GM18873 (cell line): Measurements from ENCODE around the gene ZBTB42.

Experiments used
- ATAC-seq: cut with Tn5 transposase; IDR thresholded peaks from one replicate; pipeline ENCODE4 v1.9.1; 2021; ENCODE audit warnings: mild to moderate bottlenecking, moderate library complexity, moderate number of reproducible peaks; ENCODE audit not compliant: unreplicated experiment, low FRiP score

ZBTB42 gene

DNA sequence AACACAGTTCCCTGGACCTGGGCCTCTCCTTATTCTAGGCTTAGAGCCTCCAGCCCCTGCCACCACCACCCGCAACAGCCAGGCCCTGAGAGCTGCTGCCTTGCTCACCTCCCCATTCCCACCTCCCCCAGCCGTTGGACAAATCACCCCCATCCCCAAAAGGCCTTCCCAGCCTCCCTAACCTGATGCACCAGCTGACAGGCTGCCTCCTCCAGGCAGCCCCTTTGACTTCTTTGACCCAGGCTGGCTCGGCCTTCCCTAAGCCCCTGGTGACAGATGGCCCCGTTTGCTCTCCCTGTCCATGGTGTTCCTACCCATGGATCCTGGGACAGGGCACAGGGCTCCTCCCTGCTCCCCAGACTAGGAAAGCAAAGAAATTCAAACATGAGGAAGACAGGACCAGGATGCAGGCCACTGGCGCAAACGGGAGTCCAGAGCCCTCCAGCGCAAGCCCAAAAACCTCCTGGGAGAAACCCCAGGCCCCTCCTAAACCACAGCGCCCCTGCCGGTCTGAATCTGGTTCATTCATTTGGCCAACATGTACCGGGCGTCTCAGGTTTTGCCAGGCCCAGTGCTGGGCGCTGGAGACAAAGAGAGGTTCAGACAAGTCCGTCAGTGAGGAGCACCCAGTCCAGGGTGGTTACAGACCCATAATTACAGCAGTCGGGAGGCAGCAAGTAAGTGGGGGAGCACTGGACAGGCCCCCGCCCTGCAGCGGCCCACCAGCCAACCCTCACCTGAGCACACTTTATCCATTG, 7.8 kb upstream of the ZBTB42 start:
- no peak for ATAC-seq

- ATAC-seq, result no peak
Observed at GRCh38 chr14:104793703-104793959, 7.3 kb upstream of the ZBTB42 start.

DNA sequence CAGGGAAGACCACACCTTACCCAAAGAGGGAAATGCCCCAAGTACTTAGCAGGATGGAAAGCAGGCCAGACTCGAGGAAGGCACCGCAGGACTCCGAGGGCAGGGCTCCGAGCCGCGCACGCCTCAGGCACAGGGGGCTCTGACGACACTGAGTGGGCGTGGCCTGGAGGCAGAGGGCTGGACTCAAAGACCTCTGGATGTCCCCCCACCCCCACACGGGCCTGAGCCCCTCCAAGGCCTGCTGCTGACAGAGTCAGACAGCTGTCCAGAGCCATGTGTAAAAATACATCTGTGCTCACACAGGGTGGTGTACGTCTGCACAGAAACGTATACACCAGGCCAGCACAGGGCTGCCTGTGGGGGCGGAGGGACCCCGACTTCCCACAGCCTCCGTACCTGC, 6.8 kb upstream of the ZBTB42 start:
- no peak for ATAC-seq

- no peak for ATAC-seq
Observed at GRCh38 chr14:104794631-104794992, 6.3 kb upstream of the ZBTB42 start.

DNA sequence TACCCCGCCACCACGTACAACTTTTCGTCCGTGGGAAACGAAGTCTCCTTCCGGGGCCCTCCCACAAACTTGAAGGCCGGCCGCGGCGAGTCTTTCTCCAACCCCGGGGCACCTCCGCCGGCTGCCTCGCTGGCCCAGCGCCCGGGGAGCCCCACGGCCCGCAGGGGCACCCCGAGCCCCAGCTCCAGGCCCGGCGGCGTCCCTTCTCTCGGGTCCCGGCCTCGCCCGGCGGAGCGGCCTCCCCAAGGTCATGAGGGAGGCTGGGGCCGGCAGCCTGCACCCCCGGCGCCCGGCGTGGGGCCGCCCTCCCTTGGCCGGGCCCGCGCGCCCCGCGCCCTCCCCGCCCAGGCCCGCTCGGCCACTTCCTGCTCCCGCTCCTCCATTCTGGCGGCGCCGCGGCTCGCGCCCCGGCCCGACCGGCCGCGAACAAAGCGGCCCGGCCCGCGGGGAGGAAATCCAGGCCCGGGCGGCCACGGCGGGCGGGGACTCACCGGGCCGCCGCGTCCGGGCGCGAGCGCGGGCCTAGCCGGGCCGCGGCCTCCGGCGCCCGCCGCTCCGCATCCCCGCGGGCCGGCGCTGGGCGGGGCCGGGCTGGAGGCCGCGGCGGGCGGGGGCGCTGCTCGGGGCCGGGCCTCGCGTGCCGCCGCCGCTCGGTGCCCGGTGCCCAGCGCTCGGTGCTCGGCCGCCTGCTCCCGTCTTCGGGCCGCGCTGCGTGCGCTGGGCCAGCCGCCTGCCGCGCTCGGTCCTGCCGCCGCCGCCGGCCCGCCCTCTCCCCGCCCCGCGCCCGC, 5.7 kb upstream of the ZBTB42 start, which contains the start of gene AKT1:
TSS of gene AKT1 (minus strand) at position 756 of the 788 bp plus-strand sequence. CDS start 3,105 bp downstream, outside the sequence.
- ATAC-seq, result no peak

GRCh38 chr14:104795781-104796686, 4.9 kb upstream of the ZBTB42 start:
- ATAC-seq, result no peak

DNA sequence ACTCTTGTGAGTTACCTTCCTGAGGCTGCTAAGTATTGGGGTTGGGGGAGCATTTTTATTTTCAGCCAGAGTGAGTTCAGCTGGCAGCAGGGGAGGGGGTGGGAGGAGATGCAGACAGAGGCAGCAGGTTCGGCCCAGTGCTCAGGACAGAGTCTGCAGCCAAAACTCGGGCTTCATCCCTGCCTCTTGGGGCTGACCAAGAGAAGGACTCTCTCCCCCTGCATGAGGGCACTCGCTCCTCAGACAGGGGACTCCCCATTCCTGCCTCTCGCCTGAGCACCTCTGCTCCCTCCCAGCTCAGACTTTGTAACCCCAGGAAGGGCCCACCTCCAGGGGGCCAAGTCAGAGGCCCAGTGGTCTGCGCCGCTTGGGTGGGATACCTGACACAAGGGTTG, 4.2 kb upstream of the ZBTB42 start:
- no peak for ATAC-seq

GRCh38 chr14:104797115-104798044, 3.5 kb upstream of the ZBTB42 start:
- no peak for ATAC-seq

GRCh38 chr14:104798300-104799243, 2.3 kb upstream of the ZBTB42 start:
- no peak for ATAC-seq

DNA sequence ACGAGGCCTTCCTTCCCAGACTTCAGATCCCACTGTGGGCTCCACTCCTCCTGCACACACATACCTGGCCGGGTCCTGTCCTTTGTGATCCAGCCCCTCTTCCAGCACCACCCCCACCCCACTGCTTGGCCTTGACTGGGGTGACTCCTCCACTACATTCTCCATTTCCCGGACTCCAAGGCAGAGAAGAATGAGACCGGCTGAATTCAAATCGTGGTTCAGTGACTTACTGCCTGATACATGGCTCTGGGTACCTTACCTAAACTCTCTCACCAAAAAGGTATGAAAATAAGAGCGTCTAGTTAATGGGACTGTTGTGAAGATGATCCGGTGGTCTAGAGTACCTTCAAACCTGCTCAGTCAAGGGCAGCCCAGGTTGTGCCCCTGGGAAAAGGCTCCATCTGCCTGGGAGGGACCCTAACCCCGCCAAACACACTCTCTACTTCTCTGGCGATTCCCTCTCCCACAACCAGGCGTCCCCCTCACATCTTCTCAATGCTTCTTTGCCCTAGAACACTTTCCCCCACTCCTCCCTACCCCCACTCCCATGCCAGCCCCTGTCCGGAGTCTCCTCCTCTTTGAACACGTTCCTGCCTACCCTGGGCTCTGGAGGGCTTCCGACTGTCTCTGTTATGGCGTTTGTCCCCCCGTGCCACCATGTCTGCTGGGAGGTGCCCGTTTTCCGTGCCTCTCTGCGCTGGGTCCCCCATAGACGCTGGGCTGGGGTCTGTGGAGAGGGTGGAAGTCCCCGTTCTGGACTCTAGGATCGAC, 1.5 kb upstream of the ZBTB42 start:
- no peak for ATAC-seq

GRCh38 chr14:104800015-104800770, 708 bp upstream of the ZBTB42 start:
- ATAC-seq, result no peak

GRCh38 chr14:104801520-104802393, 856 bp downstream of the ZBTB42 start:
- no peak for ATAC-seq

GRCh38 chr14:104802394-104803184, 1.7 kb downstream of the ZBTB42 start:
- ATAC-seq, result no peak

GRCh38 chr14:104803280-104803911, 2.5 kb downstream of the ZBTB42 start:
- no peak for ATAC-seq

DNA sequence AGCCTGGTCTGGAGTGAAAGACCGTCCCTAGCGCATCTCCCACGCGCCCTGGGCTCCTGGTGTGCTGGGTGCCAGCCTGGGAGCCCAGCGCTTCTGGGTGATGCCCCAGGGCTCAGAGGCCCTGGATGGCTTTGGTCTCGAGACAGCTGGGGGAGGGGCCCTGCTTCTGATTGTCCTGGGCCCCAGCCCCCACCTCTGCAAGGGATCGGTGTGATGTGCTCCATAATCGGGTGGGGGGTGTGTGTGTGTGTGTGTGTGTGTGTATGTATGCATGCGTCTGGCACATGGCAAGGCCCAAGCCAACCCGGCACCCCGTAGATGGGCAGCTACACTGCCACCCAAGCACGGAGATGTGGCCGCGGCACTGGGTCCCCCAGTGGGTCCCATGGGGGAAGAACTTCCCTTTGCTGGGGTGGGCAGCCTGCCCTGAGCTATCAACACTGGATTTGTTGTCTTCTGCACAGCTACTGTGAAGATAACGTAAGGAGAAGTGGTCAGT, 3.1 kb downstream of the ZBTB42 start:
- no peak for ATAC-seq
